ENCODE data around the gene CLHC1.
"Not testable (repeated sequence)": the region's sequence is repeated elsewhere in the genome, so short reads cannot be mapped to it uniquely, and the experiment has no call there.

The CLHC1 gene

GRCh38 chr2:55152475-55153412 lies 79.3 kb downstream of the CLHC1 start:
- DNase-seq = no peak

- no peak for DNase-seq
These were observed 80.2 kb downstream of the CLHC1 start for GRCh38 chr2:55151733-55152433.

- no peak for DNase-seq
These were observed 81.3 kb downstream of the CLHC1 start for GRCh38 chr2:55150834-55151233.

- DNase-seq = no peak
These were observed 83.8 kb downstream of the CLHC1 start for GRCh38 chr2:55148269-55148668.

- no peak for DNase-seq
These were observed 84.6 kb downstream of the CLHC1 start for GRCh38 chr2:55147531-55147930.

GRCh38 chr2:55147041-55147440 lies 85.1 kb downstream of the CLHC1 start:
- no peak for DNase-seq

GRCh38 chr2:55146263-55146662 lies 85.8 kb downstream of the CLHC1 start:
- no peak for DNase-seq

- DNase-seq = no peak
These were observed 86.9 kb downstream of the CLHC1 start for GRCh38 chr2:55144922-55145820.

GRCh38 chr2:55143706-55144105 lies 88.4 kb downstream of the CLHC1 start:
- DNase-seq = not testable (repeated sequence)

- no peak for DNase-seq
These were observed 89.6 kb downstream of the CLHC1 start for GRCh38 chr2:55142518-55142917.

- no peak for DNase-seq
These were observed 90.3 kb downstream of the CLHC1 start for GRCh38 chr2:55141572-55142413.

GRCh38 chr2:55140316-55141219 lies 91.5 kb downstream of the CLHC1 start:
- DNase-seq = no peak

GRCh38 chr2:55139305-55139704 lies 92.8 kb downstream of the CLHC1 start:
- no peak for DNase-seq

- DNase-seq = no peak
These were observed 93.2 kb downstream of the CLHC1 start for GRCh38 chr2:55138882-55139229.

GRCh38 chr2:55138014-55138881 lies 93.8 kb downstream of the CLHC1 start:
- no peak for DNase-seq

GRCh38 chr2:55137024-55137958 lies 94.8 kb downstream of the CLHC1 start:
- DNase-seq = no peak

GRCh38 chr2:55136138-55136541 lies 96.0 kb downstream of the CLHC1 start:
- no peak for DNase-seq

GRCh38 chr2:55135491-55135890 lies 96.6 kb downstream of the CLHC1 start:
- DNase-seq = no peak

GRCh38 chr2:55134316-55134706 lies 97.8 kb downstream of the CLHC1 start:
- DNase-seq = no peak
